ENCODE data around the gene BSDC1. TPM values are rescaled to one million over a fixed set of nuclear protein-coding genes. Genes with fewer than 3 reads are reported as not detected.

BSDC1 gene
- polyA plus RNA-seq, 1 donor from 2014 or later, result 158 TPM

GRCh38 chr1:32393832-32394140 is 455 bp downstream of the BSDC1 start:
- peaks cover 55% of the 10 kb centered on the region for H3K79me2 ChIP-seq (replicated peaks; ENCODE audit: insufficient read depth, low read length)
- peaks cover 4% of the 10 kb centered on the region for H3F3A ChIP-seq (ENCODE audit: insufficient read depth, low read length, poor library complexity, severe bottlenecking)
- peak overlapping the region; percentile 99 for H3K27ac ChIP-seq (ENCODE audit: low read length)
- peaks cover 5% of the 10 kb centered on the region for H3K36me3 ChIP-seq (ENCODE audit: insufficient read depth, low read length)
- no peaks in the 10 kb centered on the region for H3K9me2 ChIP-seq (ENCODE audit: insufficient read depth, low read length)
- H2AFZ ChIP-seq (ENCODE audit: low read depth, low read length), result peak overlapping the region; percentile 81
- peak overlapping the region; percentile 99 for H3K4me2 ChIP-seq (ENCODE audit: low read length)
- H4K20me1 ChIP-seq (ENCODE audit: insufficient read depth), result no peaks in the 10 kb centered on the region
- no peaks in the 10 kb centered on the region for H3K9me3 ChIP-seq (ENCODE audit: low read length)
- TF ChIP-seq REST (IDR thresholded peaks at IDR 0.05; ENCODE audit: borderline replicate concordance), result peak; percentile 66
- no peak for TF ChIP-seq RAD21 (conservative IDR thresholded peaks at IDR 0.05)
- H3K9ac ChIP-seq (ENCODE audit: low read length), result peak overlapping the region; percentile 98
- H3K4me3 ChIP-seq (ENCODE audit: low read length), result peak overlapping the region; percentile 81
- no peaks in the 10 kb centered on the region for H3K27me3 ChIP-seq (ENCODE audit: insufficient read depth, low read depth, low read length)

GRCh38 chr1:32393136-32393535 is 1.1 kb downstream of the BSDC1 start:
- no peaks in the 10 kb centered on the region for H3K9me3 ChIP-seq (ENCODE audit: low read length)
- peak overlapping the region; percentile 99 for H3K27ac ChIP-seq (ENCODE audit: low read length)
- no peaks in the 10 kb centered on the region for H4K20me1 ChIP-seq (ENCODE audit: insufficient read depth)
- H3K27me3 ChIP-seq (ENCODE audit: insufficient read depth, low read depth, low read length), result no peaks in the 10 kb centered on the region
- no peaks in the 10 kb centered on the region for H3K9me2 ChIP-seq (ENCODE audit: insufficient read depth, low read length)
- H2AFZ ChIP-seq (ENCODE audit: low read depth, low read length), result no peak overlapping the region
- H3K4me2 ChIP-seq (ENCODE audit: low read length), result peak overlapping the region; percentile 99
- H3K4me3 ChIP-seq (ENCODE audit: low read length), result peak overlapping the region; percentile 81
- TF ChIP-seq SMC3 (conservative IDR thresholded peaks at IDR 0.05; ENCODE audit: poor library complexity) (no peak), POLR2AphosphoS5 (IDR thresholded peaks at IDR 0.05) (no peak), EZH2 (IDR thresholded peaks at IDR 0.05; ENCODE audit: borderline replicate concordance, insufficient read depth, low read length, poor library complexity, severe bottlenecking) (no peak), REST (IDR thresholded peaks at IDR 0.05; ENCODE audit: borderline replicate concordance) (no peak), TAF1 (IDR thresholded peaks at IDR 0.05; ENCODE audit: low read depth) (no peak), EP300 (conservative IDR thresholded peaks at IDR 0.05; ENCODE audit: poor library complexity, severe bottlenecking) (no peak), CTCF (IDR thresholded peaks at IDR 0.05; ENCODE audit: poor library complexity, severe bottlenecking) (no peak), RAD21 (conservative IDR thresholded peaks at IDR 0.05) (no peak), MXI1 (conservative IDR thresholded peaks at IDR 0.05; ENCODE audit: poor library complexity, severe bottlenecking) (no peak)
- peaks cover 4% of the 10 kb centered on the region for H3F3A ChIP-seq (ENCODE audit: insufficient read depth, low read length, poor library complexity, severe bottlenecking)
- peaks cover 55% of the 10 kb centered on the region for H3K79me2 ChIP-seq (replicated peaks; ENCODE audit: insufficient read depth, low read length)
- peak overlapping the region; percentile 98 for H3K9ac ChIP-seq (ENCODE audit: low read length)
- peaks cover 5% of the 10 kb centered on the region for H3K36me3 ChIP-seq (ENCODE audit: insufficient read depth, low read length)
